Epithelial cell of esophagus (primary cell): Measurements from ENCODE around the gene RASL10B.
"Not testable (repeated sequence)": the region's sequence is repeated elsewhere in the genome, so short reads cannot be mapped to it uniquely, and the experiment has no call there.

Experiments
- DNase-seq: peaks from one replicate; pipeline ENCODE4 v3.0.0; 2010; ENCODE audit warnings: low read depth
- H3K4me3 ChIP-seq: 2 replicates; pipeline ENCODE4 v1.5.1; 2011; ENCODE audit warnings: mild to moderate bottlenecking, low read length, control low read depth
- CTCF ChIP-seq: IDR thresholded peaks from 2 replicates; pipeline ENCODE4 v1.5.1; 2011; ENCODE audit warnings: low read depth, mild to moderate bottlenecking, low read length, control low read depth, inconsistent platforms; ENCODE audit not compliant: insufficient read depth; ENCODE audit errors: missing control alignments

Gene RASL10B

GRCh38 chr17:35745749-35746320 lies 14.4 kb downstream of the RASL10B start:
- H3K4me3 ChIP-seq: no peak overlapping the region
- DNase-seq: no peak
- no peak for TF ChIP-seq CTCF

GRCh38 chr17:35747540-35748017 lies 16.1 kb downstream of the RASL10B start:
- DNase-seq: peak; percentile 81
- H3K4me3 ChIP-seq: no peak overlapping the region
- peak; percentile 86 for TF ChIP-seq CTCF

GRCh38 chr17:35748341-35748841 lies 17.0 kb downstream of the RASL10B start:
- DNase-seq: peak; percentile 45
- no peak overlapping the region for H3K4me3 ChIP-seq
- no peak for TF ChIP-seq CTCF

GRCh38 chr17:35748979-35749378 lies 17.5 kb downstream of the RASL10B start:
- DNase-seq: no peak
- H3K4me3 ChIP-seq: no peak overlapping the region
- TF ChIP-seq CTCF: no peak

GRCh38 chr17:35749560-35750412 lies 18.3 kb downstream of the RASL10B start:
- peak; percentile 38 for DNase-seq
- no peak for TF ChIP-seq CTCF
- no peak overlapping the region for H3K4me3 ChIP-seq

- TF ChIP-seq CTCF: no peak
- DNase-seq: peak; percentile 89
- no peak overlapping the region for H3K4me3 ChIP-seq
Observed at GRCh38 chr17:35750526-35751395, 19.3 kb downstream of the RASL10B start.

GRCh38 chr17:35751541-35751940 lies 20.1 kb downstream of the RASL10B start:
- peak; percentile 30 for DNase-seq
- not testable (repeated sequence) for H3K4me3 ChIP-seq
